Parathyroid adenoma (tissue), 2 donors: ENCODE data around the gene LRRC26.
A peak's percentile ranks its signal among the peaks of the same experiment; 100 is the strongest.
"Not testable (repeated sequence)": the region's sequence is repeated elsewhere in the genome, so short reads cannot be mapped to it uniquely, and the experiment has no call there.

Experiments used
- H2AFZ ChIP-seq: fragments of 300-600 bp; sonication (generic); one replicate; pipeline ENCODE4 v1.7.0; 2017; ENCODE audit warnings: antibody characterized with exemption, mild to moderate bottlenecking
- H3K27ac ChIP-seq: fragments of 300-600 bp; sonication (generic); one replicate; pipeline ENCODE4 v1.7.0; 2017
- H3K27me3 ChIP-seq: fragments of 300-600 bp; sonication (generic); one replicate; pipeline ENCODE4 v1.7.0; 2017; ENCODE audit warnings: low read length; ENCODE audit not compliant: control insufficient read depth, insufficient read depth
- H3K36me3 ChIP-seq: fragments of 300-600 bp; sonication (generic); one replicate; pipeline ENCODE4 v1.7.0; 2017; ENCODE audit warnings: low read length; ENCODE audit not compliant: control insufficient read depth, insufficient read depth
- H3K4me1 ChIP-seq: fragments of 300-600 bp; sonication (generic); one replicate; pipeline ENCODE4 v1.7.0; 2017; ENCODE audit warnings: control low read depth
- H3K4me2 ChIP-seq: fragments of 300-600 bp; sonication (generic); one replicate; pipeline ENCODE4 v1.7.0; 2017; ENCODE audit warnings: low read length
- H3K4me3 ChIP-seq: fragments of 300-600 bp; sonication (generic); one replicate; pipeline ENCODE4 v1.7.0; 2017; ENCODE audit warnings: low read depth, low read length
- H3K79me2 ChIP-seq: fragments of 300-600 bp; sonication (generic); one replicate; pipeline ENCODE4 v1.7.0; 2017; ENCODE audit warnings: control low read depth
- H3K9ac ChIP-seq: fragments of 300-600 bp; sonication (generic); one replicate; pipeline ENCODE4 v1.7.0; 2017; ENCODE audit warnings: mild to moderate bottlenecking
- H3K9me3 ChIP-seq: fragments of 300-600 bp; sonication (generic); one replicate; pipeline ENCODE4 v1.7.0; 2017; ENCODE audit warnings: low read length; ENCODE audit not compliant: control insufficient read depth
- TF ChIP-seq, protein P1 (sequence below): fragments of 300-600 bp; sonication (generic); IDR thresholded peaks from one replicate; pipeline ENCODE4 v1.7.0; 2017; ENCODE audit warnings: antibody characterized with exemption, mild to moderate bottlenecking
- donor health status: primary hyperparathyroidism.

Gene LRRC26

DNA sequence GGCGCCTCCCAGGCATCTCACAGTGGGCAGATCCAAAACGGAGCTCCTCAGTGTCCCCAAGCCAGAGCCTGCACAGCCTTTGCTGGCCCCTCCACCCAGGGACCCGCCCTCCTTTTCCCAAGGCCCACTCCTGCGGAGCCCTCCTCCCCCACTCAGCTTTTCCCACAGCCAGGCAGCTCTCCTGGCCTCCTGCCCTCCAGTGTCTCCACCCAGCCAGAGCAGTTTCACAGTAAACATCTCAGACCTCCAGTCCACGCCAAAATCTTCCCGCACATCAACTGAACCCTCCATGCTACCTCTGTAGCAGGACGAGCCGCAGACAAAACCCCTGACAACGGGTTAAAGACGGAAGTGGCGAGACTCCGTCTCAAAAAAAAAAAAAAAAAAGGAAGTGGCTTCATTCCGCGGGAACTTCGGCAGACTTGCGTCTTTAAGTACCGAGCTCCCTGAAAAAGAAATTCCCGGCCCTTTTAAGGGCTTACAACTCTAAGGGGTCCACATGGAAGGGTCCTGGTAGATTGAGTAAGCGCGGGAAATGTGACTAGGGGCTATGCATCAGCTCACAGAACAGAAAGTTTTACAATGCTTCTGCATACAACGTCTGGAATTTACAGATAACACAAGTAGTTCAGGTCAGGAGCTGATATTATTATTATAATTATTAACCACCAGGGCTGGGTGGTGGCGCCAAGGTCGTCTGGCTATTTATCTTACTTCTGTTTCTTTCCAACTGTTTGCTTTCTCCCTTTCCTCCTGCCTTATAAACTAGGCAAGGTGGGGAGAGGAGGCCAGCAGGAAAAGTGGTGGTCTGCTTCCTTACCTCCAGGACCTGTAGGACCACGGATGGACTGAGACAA lies 42.3 kb downstream of the LRRC26 start:
- Histone ChIP-seq H3K9ac (no peak overlapping the region), H3K36me3 (no peaks in the 10 kb centered on the region), H3K79me2 (no peaks in the 10 kb centered on the region), H3K4me1 (no peaks in the 10 kb centered on the region), H3K9me3 (no peaks in the 10 kb centered on the region), H3K4me3 (no peak overlapping the region), H2AFZ (no peak overlapping the region), H3K4me2 (no peak overlapping the region), H3K27ac (peak overlapping the region; percentile 15), H3K27me3 (no peaks in the 10 kb centered on the region)
- TF ChIP-seq, protein P1, sequence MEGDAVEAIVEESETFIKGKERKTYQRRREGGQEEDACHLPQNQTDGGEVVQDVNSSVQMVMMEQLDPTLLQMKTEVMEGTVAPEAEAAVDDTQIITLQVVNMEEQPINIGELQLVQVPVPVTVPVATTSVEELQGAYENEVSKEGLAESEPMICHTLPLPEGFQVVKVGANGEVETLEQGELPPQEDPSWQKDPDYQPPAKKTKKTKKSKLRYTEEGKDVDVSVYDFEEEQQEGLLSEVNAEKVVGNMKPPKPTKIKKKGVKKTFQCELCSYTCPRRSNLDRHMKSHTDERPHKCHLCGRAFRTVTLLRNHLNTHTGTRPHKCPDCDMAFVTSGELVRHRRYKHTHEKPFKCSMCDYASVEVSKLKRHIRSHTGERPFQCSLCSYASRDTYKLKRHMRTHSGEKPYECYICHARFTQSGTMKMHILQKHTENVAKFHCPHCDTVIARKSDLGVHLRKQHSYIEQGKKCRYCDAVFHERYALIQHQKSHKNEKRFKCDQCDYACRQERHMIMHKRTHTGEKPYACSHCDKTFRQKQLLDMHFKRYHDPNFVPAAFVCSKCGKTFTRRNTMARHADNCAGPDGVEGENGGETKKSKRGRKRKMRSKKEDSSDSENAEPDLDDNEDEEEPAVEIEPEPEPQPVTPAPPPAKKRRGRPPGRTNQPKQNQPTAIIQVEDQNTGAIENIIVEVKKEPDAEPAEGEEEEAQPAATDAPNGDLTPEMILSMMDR, result no peak

- Histone ChIP-seq H3K9me3 (no peaks in the 10 kb centered on the region), H2AFZ (no peak overlapping the region), H3K27me3 (no peaks in the 10 kb centered on the region), H3K4me2 (no peak overlapping the region), H3K79me2 (no peaks in the 10 kb centered on the region), H3K9ac (no peak overlapping the region), H3K4me3 (no peak overlapping the region), H3K4me1 (no peaks in the 10 kb centered on the region), H3K36me3 (no peaks in the 10 kb centered on the region), H3K27ac (peak overlapping the region; percentile 15)
- TF ChIP-seq, protein P1, result no peak
Measured at GRCh38 chr9:137126786-137127185, 43.1 kb downstream of the LRRC26 start.

GRCh38 chr9:137123952-137124462 lies 45.8 kb downstream of the LRRC26 start:
- H3K4me3 ChIP-seq, H3K27ac ChIP-seq, H3K79me2 ChIP-seq, H3K4me1 ChIP-seq, H3K9me3 ChIP-seq, H3K4me2 ChIP-seq, H3K36me3 ChIP-seq, H3K9ac ChIP-seq, H3K27me3 ChIP-seq, H2AFZ ChIP-seq: not testable (repeated sequence)

- Histone ChIP-seq H3K36me3 (no peaks in the 10 kb centered on the region), H3K27ac (no peak overlapping the region), H2AFZ (no peak overlapping the region), H3K4me3 (no peak overlapping the region), H3K9me3 (no peaks in the 10 kb centered on the region), H3K4me1 (no peaks in the 10 kb centered on the region), H3K4me2 (no peak overlapping the region), H3K27me3 (no peaks in the 10 kb centered on the region), H3K79me2 (no peaks in the 10 kb centered on the region), H3K9ac (no peak overlapping the region)
- TF ChIP-seq, protein P1, result no peak
Measured at GRCh38 chr9:137123468-137123837, 46.4 kb downstream of the LRRC26 start.

DNA sequence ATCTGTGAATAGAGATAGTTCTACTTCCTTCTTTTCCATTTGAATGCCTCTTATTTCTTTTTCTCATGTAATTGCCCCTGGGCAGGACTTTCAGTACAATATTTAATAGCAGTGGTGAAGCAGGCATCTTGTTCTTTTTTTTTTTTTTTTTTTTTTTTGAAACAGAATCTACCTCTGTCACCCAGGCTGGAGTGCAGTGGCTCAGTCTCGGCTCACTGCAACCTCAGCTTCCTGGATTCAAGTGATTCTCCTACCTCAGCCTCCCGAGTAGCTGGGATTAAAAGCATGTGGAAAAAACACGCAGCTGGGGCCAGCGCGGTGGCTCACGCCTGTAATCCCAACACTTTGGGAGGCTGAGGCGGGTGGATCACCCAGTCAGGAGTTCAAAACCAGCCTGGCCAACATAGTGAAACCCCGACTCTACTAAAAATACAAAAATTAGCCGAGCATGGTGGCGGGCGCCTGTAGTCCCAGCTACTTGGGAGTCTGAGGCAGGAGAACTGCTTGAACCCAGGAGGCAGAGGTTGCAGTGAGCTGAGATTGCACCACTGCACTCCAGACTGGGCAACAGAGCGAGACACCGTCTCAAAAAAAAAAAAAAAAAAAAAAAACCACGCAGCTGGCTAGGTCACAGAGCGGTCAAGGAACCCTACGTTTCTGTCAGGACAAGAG lies 46.9 kb downstream of the LRRC26 start:
- H3K9ac ChIP-seq, H3K27ac ChIP-seq, H3K79me2 ChIP-seq, H3K4me1 ChIP-seq, H3K27me3 ChIP-seq, H3K9me3 ChIP-seq, H3K4me3 ChIP-seq, H3K36me3 ChIP-seq, H3K4me2 ChIP-seq, H2AFZ ChIP-seq: not testable (repeated sequence)

DNA sequence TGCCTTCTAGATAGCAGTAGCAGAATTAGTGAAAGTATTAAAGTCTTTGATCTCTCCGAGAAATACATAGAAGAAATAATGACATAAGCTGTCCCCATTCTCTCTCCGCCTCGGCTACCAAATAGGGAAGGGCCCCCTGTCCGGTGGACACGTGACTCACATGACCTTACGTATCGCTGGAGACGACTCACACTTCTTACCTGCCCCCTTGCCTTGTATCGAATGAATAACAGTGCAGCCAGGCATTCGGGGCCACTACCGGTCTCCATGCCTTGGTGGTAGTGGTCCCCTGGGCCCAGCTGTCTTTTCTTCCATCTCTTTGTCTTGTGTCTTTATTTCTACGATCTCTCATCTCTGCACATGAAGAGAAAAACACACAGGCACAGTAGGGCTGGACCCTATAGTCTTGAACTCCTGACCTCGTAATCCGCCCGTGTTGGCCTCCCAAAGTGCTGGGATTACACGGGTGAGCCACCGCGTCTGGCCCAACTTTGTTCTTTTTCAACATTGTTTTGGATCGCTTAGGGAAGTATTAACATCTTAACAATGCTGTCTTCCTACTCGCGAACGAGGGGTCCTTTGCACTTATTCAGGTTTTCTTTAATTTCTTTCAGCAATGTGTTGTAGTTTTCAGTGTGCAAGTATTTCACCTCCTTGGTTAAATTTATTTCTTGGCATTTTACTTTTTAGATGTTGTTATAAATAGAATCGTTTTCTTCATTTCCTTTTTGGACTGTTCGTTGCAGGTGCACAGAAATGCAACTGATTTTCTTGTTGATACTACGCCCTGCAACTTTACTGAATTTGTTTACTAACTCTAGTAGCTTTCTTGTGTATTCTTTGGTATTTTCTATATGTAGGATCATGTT lies 47.7 kb downstream of the LRRC26 start:
- not testable (repeated sequence) for H3K36me3 ChIP-seq, H3K79me2 ChIP-seq, H3K4me1 ChIP-seq, H3K9ac ChIP-seq, H3K27ac ChIP-seq, H3K4me3 ChIP-seq, H3K27me3 ChIP-seq, H3K9me3 ChIP-seq, H3K4me2 ChIP-seq, H2AFZ ChIP-seq
